GM23248 (cell line): ENCODE results near the gene CST9L. TPM values are rescaled to one million over a fixed set of nuclear protein-coding genes. Genes with fewer than 3 reads are reported as not detected.
"Not testable (repeated sequence)": the region's sequence is repeated elsewhere in the genome, so short reads cannot be mapped to it uniquely, and the experiment has no call there.

Experiments used
- DNase-seq: peaks from one replicate; pipeline ENCODE4 v3.0.0-alpha.2; 2015
- H2AFZ ChIP-seq: fragments of 200-600 bp; sonication (generic); 2 replicates; pipeline ENCODE4 v1.6.1; 2016; ENCODE audit warnings: antibody characterized with exemption
- H3F3A ChIP-seq: fragments of 200-600 bp; sonication (generic); 2 replicates; pipeline ENCODE4 v1.6.1; 2016; ENCODE audit warnings: mild to moderate bottlenecking, antibody characterized with exemption, mixed run types; ENCODE audit not compliant: insufficient read depth
- H3K27ac ChIP-seq: fragments of 200-600 bp; sonication (generic); 2 replicates; pipeline ENCODE4 v1.5.1; 2016; ENCODE audit warnings: mild to moderate bottlenecking
- H3K27me3 ChIP-seq: fragments of 200-600 bp; sonication (generic); replicated peaks from 2 replicates; pipeline ENCODE4 v1.6.1; 2016; ENCODE audit warnings: mild to moderate bottlenecking; ENCODE audit not compliant: insufficient read depth
- H3K36me3 ChIP-seq: fragments of 200-600 bp; sonication (generic); 2 replicates; pipeline ENCODE4 v1.6.1; 2016; ENCODE audit warnings: low read depth, mild to moderate bottlenecking
- H3K4me1 ChIP-seq: fragments of 200-600 bp; sonication (generic); 2 replicates; pipeline ENCODE4 v1.6.1; 2016; ENCODE audit warnings: mild to moderate bottlenecking; ENCODE audit not compliant: insufficient read depth
- H3K4me2 ChIP-seq: fragments of 200-600 bp; sonication (generic); one replicate; pipeline ENCODE4 v1.6.1; 2016; ENCODE audit warnings: mild to moderate bottlenecking; ENCODE audit not compliant: unreplicated experiment
- H3K4me3 ChIP-seq: fragments of 200-600 bp; sonication (generic); 2 replicates; pipeline ENCODE4 v1.5.1; 2016; ENCODE audit warnings: mild to moderate bottlenecking
- H3K79me2 ChIP-seq: fragments of 200-600 bp; sonication (generic); 2 replicates; pipeline ENCODE4 v1.6.1; 2016; ENCODE audit warnings: mild to moderate bottlenecking; ENCODE audit not compliant: insufficient read depth
- H3K9ac ChIP-seq: fragments of 200-600 bp; sonication (generic); 2 replicates; pipeline ENCODE4 v1.6.1; 2016; ENCODE audit warnings: mild to moderate bottlenecking
- H3K9me2 ChIP-seq: fragments of 200-600 bp; sonication (generic); 2 replicates; pipeline ENCODE4 v1.6.1; 2016; ENCODE audit warnings: mixed run types, mild to moderate bottlenecking, moderate library complexity; ENCODE audit not compliant: insufficient read depth
- H3K9me3 ChIP-seq: fragments of 200-600 bp; sonication (generic); one replicate; pipeline ENCODE4 v1.6.1; 2017; ENCODE audit warnings: low read depth
- H4K20me1 ChIP-seq: fragments of 200-600 bp; sonication (generic); 2 replicates; pipeline ENCODE4 v1.6.0; 2016; ENCODE audit not compliant: insufficient read depth
- EZH2 ChIP-seq: fragments of 200-600 bp; sonication (generic); IDR thresholded peaks from 2 replicates; pipeline ENCODE4 v1.6.1; 2018; ENCODE audit warnings: antibody characterized with exemption, mild to moderate bottlenecking; ENCODE audit not compliant: insufficient read depth, poor library complexity, severe bottlenecking
- EZH2phosphoT487 ChIP-seq: fragments of 200-600 bp; sonication (generic); IDR thresholded peaks from 2 replicates; pipeline ENCODE4 v1.6.1; 2018; ENCODE audit warnings: antibody characterized with exemption, moderate library complexity, mild to moderate bottlenecking, low read depth; ENCODE audit not compliant: insufficient read depth
- WGBS, 2 experiments: methylation state at CpG; one replicate each; pipeline ENCODE4 v1.1.6; 2015 to 2017; ENCODE audit warnings: low lambda C conversion rate in 2 of 2, low coverage in 1 of 2; ENCODE audit errors: missing lambda C conversion rate in 2 of 2; 5-methylcytosine and 5-hydroxymethylcytosine counted together
- in situ Hi-C: fragments of 300-500 bp; cut with MboI; formaldehyde crosslinking; loops from 2 replicates; pipeline ENCODE4 v1.15.0; 2020
- polyA plus RNA-seq: library from polyadenylated mRNA; unstranded; fragments of >200 nt; fragmentation: Nextera tagmentation; extraction: Ambion mirVana; gene quantifications from 2 replicates; pipeline ENCODE4 v1.2.1, GENCODE V29; 2016
- total RNA-seq: library from RNA; depleted of rRNA; stranded (reverse); fragments of >200 nt; shearing (Covaris generic); gene quantifications from 2 replicates; pipeline ENCODE4 v1.2.3, GENCODE V29; 2014

The CST9L gene
- total and polyA plus RNA-seq, 2 experiments from 2014 or later = not detected

GRCh38 chr20:23585449-23585807, 17.1 kb upstream of the CST9L start:
- in situ Hi-C loops = no loop called here
- Histone ChIP-seq H3K9ac (no peak overlapping the region), H3K79me2 (no peaks in the 10 kb centered on the region), H3K27me3 (no peaks in the 10 kb centered on the region), H3K4me1 (no peaks in the 10 kb centered on the region), H3F3A (no peaks in the 10 kb centered on the region), H3K4me2 (no peak overlapping the region), H3K27ac (no peak overlapping the region), H3K36me3 (no peaks in the 10 kb centered on the region), H3K4me3 (no peak overlapping the region), H3K9me3 (no peaks in the 10 kb centered on the region), H2AFZ (no peak overlapping the region), H3K9me2 (no peaks in the 10 kb centered on the region), H4K20me1 (no peaks in the 10 kb centered on the region)
- TF ChIP-seq EZH2phosphoT487 (no peak), EZH2 (no peak)
- WGBS, 2 experiments = 32 to 40% methylated on average over 5 of the region's 5 CpGs
- DNase-seq = no peak

- H3K9me3 ChIP-seq = no peaks in the 10 kb centered on the region
- no peaks in the 10 kb centered on the region for H3K79me2 ChIP-seq
- H3K27ac ChIP-seq = no peak overlapping the region
- H3K9me2 ChIP-seq = no peaks in the 10 kb centered on the region
- TF ChIP-seq EZH2 (no peak), EZH2phosphoT487 (no peak)
- no peaks in the 10 kb centered on the region for H3K36me3 ChIP-seq
- H2AFZ ChIP-seq = no peak overlapping the region
- H3K4me1 ChIP-seq = no peaks in the 10 kb centered on the region
- H3F3A ChIP-seq = no peaks in the 10 kb centered on the region
- H3K4me2 ChIP-seq = no peak overlapping the region
- 46 to 48% methylated on average over 5 of the region's 5 CpGs for WGBS, 2 experiments
- no peaks in the 10 kb centered on the region for H3K27me3 ChIP-seq
- DNase-seq = no peak
- in situ Hi-C loops = no loop called here
- H3K9ac ChIP-seq = no peak overlapping the region
- H4K20me1 ChIP-seq = no peaks in the 10 kb centered on the region
- H3K4me3 ChIP-seq = no peak overlapping the region
Measured at GRCh38 chr20:23584434-23585199, 16.3 kb upstream of the CST9L start.

- no peaks in the 10 kb centered on the region for H3K79me2 ChIP-seq
- no peaks in the 10 kb centered on the region for H3K27me3 ChIP-seq
- no peak for DNase-seq
- H3K9me2 ChIP-seq = no peaks in the 10 kb centered on the region
- no peaks in the 10 kb centered on the region for H3K4me1 ChIP-seq
- H3K4me3 ChIP-seq = no peak overlapping the region
- no peak overlapping the region for H3K9ac ChIP-seq
- H3K9me3 ChIP-seq = no peaks in the 10 kb centered on the region
- in situ Hi-C loops = no loop called here
- no peak overlapping the region for H3K4me2 ChIP-seq
- H3K36me3 ChIP-seq = no peaks in the 10 kb centered on the region
- H4K20me1 ChIP-seq = no peaks in the 10 kb centered on the region
- H2AFZ ChIP-seq = no peak overlapping the region
- no peak overlapping the region for H3K27ac ChIP-seq
- no peaks in the 10 kb centered on the region for H3F3A ChIP-seq
- TF ChIP-seq EZH2phosphoT487 (no peak), EZH2 (no peak)
Measured at GRCh38 chr20:23583526-23583925, 15.2 kb upstream of the CST9L start.

- no peaks in the 10 kb centered on the region for H3K9me3 ChIP-seq
- H4K20me1 ChIP-seq = no peaks in the 10 kb centered on the region
- no peaks in the 10 kb centered on the region for H3K4me1 ChIP-seq
- no peak for TF ChIP-seq EZH2
- TF ChIP-seq EZH2phosphoT487 = no peak
- no peaks in the 10 kb centered on the region for H3K79me2 ChIP-seq
- 12 to 20% methylated on average over 1 of the region's 1 CpG for WGBS, 2 experiments
- no peaks in the 10 kb centered on the region for H3K36me3 ChIP-seq
- no peaks in the 10 kb centered on the region for H3F3A ChIP-seq
- H2AFZ ChIP-seq = no peak overlapping the region
- H3K9me2 ChIP-seq = no peaks in the 10 kb centered on the region
- in situ Hi-C loops = no loop called here
- H3K4me3 ChIP-seq = no peak overlapping the region
- no peak overlapping the region for H3K27ac ChIP-seq
- 0 out of 2 replicates have a peak, but pooled peaks cover 8% of the 10 kb centered on the region for H3K27me3 ChIP-seq
- no peak for DNase-seq
- no peak overlapping the region for H3K4me2 ChIP-seq
- no peak overlapping the region for H3K9ac ChIP-seq
Measured at GRCh38 chr20:23582293-23582692, 14.0 kb upstream of the CST9L start.

- in situ Hi-C loops, H3K27me3 ChIP-seq: not testable (repeated sequence)
Measured at GRCh38 chr20:23581833-23582232, 13.5 kb upstream of the CST9L start.

More at GRCh38 chr20:23581833-23582232, 13.5 kb upstream of the CST9L start:
- not testable (repeated sequence) for H3K79me2 ChIP-seq, H3K4me2 ChIP-seq, DNase-seq, H3K4me1 ChIP-seq, H3K9me2 ChIP-seq, H3K27ac ChIP-seq, H3K9ac ChIP-seq, H3K36me3 ChIP-seq, H2AFZ ChIP-seq, H3F3A ChIP-seq, H3K4me3 ChIP-seq, H4K20me1 ChIP-seq, H3K9me3 ChIP-seq
- WGBS, 2 experiments = 65 to 75% methylated on average over 7 to 9 of the region's 9 CpGs
